H1 (cell line): Measurements from ENCODE around the gene KCNA10. TPM values are rescaled to one million over a fixed set of nuclear protein-coding genes. Genes with fewer than 3 reads are reported as not detected.

Experiments
- CTCF ChIA-PET: fragments of 300-600 bp; sonication (Branson Sonifier 250); formaldehyde crosslinking; loops from one replicate; lab custom pipeline; 2021; ENCODE audit not compliant: partially characterized antibody; lab: Charles Lee
- POLR2A ChIA-PET: fragments of 300-600 bp; sonication (Branson Sonifier 250); formaldehyde crosslinking; loops from one replicate; lab custom pipeline; 2021; ENCODE audit warnings: inconsistent platforms; ENCODE audit not compliant: partially characterized antibody; lab: Charles Lee
- DNase-seq, 2 experiments: peaks; one replicate each; pipeline versions ENCODE4 v3.0.0 to v3.0.0-alpha.2; 2010 to 2022; ENCODE audit warnings: low spot score in 2 of 2, low read depth in 1 of 2, mixed read lengths in 1 of 2
- FAIRE-seq: peaks from 2 replicates; lab custom pipeline; 2011; peaks lifted over from hg19 to GRCh38; lab: Jason Lieb, UNC
- H2AFZ ChIP-seq: 2 replicates; pipeline ENCODE4 v1.8.1; 2012; ENCODE audit warnings: low read length, inconsistent platforms
- H2AK5ac ChIP-seq: 2 replicates; pipeline ENCODE4 v1.6.1; 2013; ENCODE audit warnings: low read depth, low read length
- H2BK120ac ChIP-seq: replicated peaks from 2 replicates; pipeline ENCODE3; 2013; ENCODE audit warnings: low read depth, low read length, inconsistent platforms
- H2BK12ac ChIP-seq: 2 replicates; pipeline ENCODE4 v1.6.1; 2013; ENCODE audit warnings: low read depth, low read length
- H2BK15ac ChIP-seq: 2 replicates; pipeline ENCODE4 v1.6.1; 2013; ENCODE audit warnings: low read length
- H2BK20ac ChIP-seq: 2 replicates; pipeline ENCODE4 v1.6.1; 2013; ENCODE audit warnings: low read length
- H2BK5ac ChIP-seq: 2 replicates; pipeline ENCODE4 v1.6.1; 2013; ENCODE audit warnings: low read depth, low read length
- H3K14ac ChIP-seq: 2 replicates; pipeline ENCODE4 v1.6.1; 2013; ENCODE audit warnings: inconsistent platforms; ENCODE audit not compliant: insufficient read length
- H3K18ac ChIP-seq: 2 replicates; pipeline ENCODE4 v1.6.1; 2013; ENCODE audit warnings: low read length; ENCODE audit errors: extremely low read depth
- H3K23ac ChIP-seq: 2 replicates; pipeline ENCODE4 v1.6.1; 2013; ENCODE audit warnings: inconsistent platforms; ENCODE audit not compliant: insufficient read length
- H3K23me2 ChIP-seq: 2 replicates; pipeline ENCODE4 v1.6.1; 2013; ENCODE audit warnings: low read depth, low read length
- H3K27ac ChIP-seq: 2 replicates; pipeline ENCODE4 v1.6.1; 2011; ENCODE audit warnings: low read depth, low read length, inconsistent platforms
- H3K27me3 ChIP-seq, 4 experiments: replicated peaks in 1 of 4; 1 replicate in 1 of 4; 2 replicates in 3 of 4; pipeline versions ENCODE4 v1.6.1 to v1.8.1; 2011 to 2013; ENCODE audit warnings: low read length in 3 of 4, mild to moderate bottlenecking in 3 of 4, inconsistent platforms in 2 of 4, mixed read lengths in 2 of 4, moderate library complexity in 1 of 4; ENCODE audit not compliant: control insufficient read depth in 3 of 4, insufficient read depth in 3 of 4; ENCODE audit errors: extremely low read depth in 1 of 4
- H3K36me3 ChIP-seq, 4 experiments: 2 replicates each; pipeline versions ENCODE4 v1.6.1 to v1.8.1; 2011 to 2013; ENCODE audit warnings: mild to moderate bottlenecking in 4 of 4, low read length in 3 of 4, moderate library complexity in 2 of 4, control low read depth in 1 of 4, inconsistent platforms in 1 of 4; ENCODE audit not compliant: insufficient read depth in 4 of 4, control insufficient read depth in 2 of 4
- H3K4ac ChIP-seq: replicated peaks from 2 replicates; pipeline ENCODE3; 2013; ENCODE audit warnings: low read length, low read depth, mixed read lengths, inconsistent platforms; ENCODE audit not compliant: insufficient read length
- H3K4me1 ChIP-seq, 4 experiments: replicated peaks in 1 of 4; 1 replicate in 1 of 4; 2 replicates in 3 of 4; pipeline versions ENCODE4 v1.6.1 to v1.8.1; 2011 to 2013; ENCODE audit warnings: low read length in 3 of 4, inconsistent platforms in 2 of 4, mixed read lengths in 1 of 4; ENCODE audit not compliant: insufficient read depth in 4 of 4, control insufficient read depth in 3 of 4
- H3K4me2 ChIP-seq, 2 experiments: 2 replicates each; pipeline versions ENCODE4 v1.6.1 to v1.8.1; 2011 to 2013; ENCODE audit warnings: low read depth in 2 of 2, low read length in 2 of 2, control low read depth in 1 of 2, inconsistent platforms in 1 of 2, mild to moderate bottlenecking in 1 of 2; ENCODE audit not compliant: insufficient read depth in 1 of 2
- H3K4me3 ChIP-seq, 4 experiments: fragments of 200-600, 300-600 bp in 1 of 4; sonication (generic), shearing (Covaris generic), sonication (Bioruptor Twin) in 1 of 4; 2 replicates each; pipeline versions ENCODE4 v1.5.1 to v1.8.1; 2011 to 2016; ENCODE audit warnings: low read length in 4 of 4, low read depth in 3 of 4, control low read depth in 2 of 4, inconsistent platforms in 2 of 4, mild to moderate bottlenecking in 2 of 4, mixed read lengths in 1 of 4, moderate library complexity in 1 of 4; ENCODE audit not compliant: insufficient read depth in 2 of 4; ENCODE audit errors: extremely low read depth in 1 of 4
- H3K56ac ChIP-seq: replicated peaks from 2 replicates; pipeline ENCODE3; 2013; ENCODE audit warnings: low read depth, mild to moderate bottlenecking, mixed read lengths, low read length, inconsistent platforms; ENCODE audit not compliant: insufficient read length
- H3K79me1 ChIP-seq: 2 replicates; pipeline ENCODE4 v1.6.1; 2013; ENCODE audit warnings: low read depth, low read length, control low read depth
- H3K79me2 ChIP-seq, 2 experiments: 2 replicates each; pipeline versions ENCODE4 v1.6.1 to v1.8.1; 2012 to 2013; ENCODE audit warnings: low read length in 2 of 2, mild to moderate bottlenecking in 2 of 2, inconsistent platforms in 1 of 2; ENCODE audit not compliant: insufficient read depth in 2 of 2, control insufficient read depth in 1 of 2
- H3K9ac ChIP-seq, 4 experiments: replicated peaks in 1 of 4; 1 replicate in 1 of 4; 2 replicates in 3 of 4; pipeline versions ENCODE4 v1.6.1 to v1.8.1; 2011 to 2013; ENCODE audit warnings: low read depth in 3 of 4, low read length in 3 of 4, control low read depth in 2 of 4, mild to moderate bottlenecking in 2 of 4, moderate library complexity in 2 of 4, inconsistent platforms in 1 of 4; ENCODE audit errors: extremely low read depth in 1 of 4
- H3K9me3 ChIP-seq, 2 experiments: 2 replicates each; pipeline versions ENCODE4 v1.6.1 to v1.8.1; 2012 to 2013; ENCODE audit warnings: mild to moderate bottlenecking in 2 of 2, moderate library complexity in 2 of 2, control low read depth in 1 of 2, inconsistent platforms in 1 of 2, low read depth in 1 of 2, low read length in 1 of 2, mixed read lengths in 1 of 2; ENCODE audit not compliant: insufficient read depth in 2 of 2
- H4K20me1 ChIP-seq, 2 experiments: replicated peaks in 1 of 2; 2 replicates each; pipeline versions ENCODE3 to v1.8.1; 2011 to 2013; ENCODE audit warnings: inconsistent platforms in 2 of 2, low read length in 2 of 2, mild to moderate bottlenecking in 1 of 2; ENCODE audit not compliant: insufficient read depth in 2 of 2, control insufficient read depth in 1 of 2
- H4K5ac ChIP-seq: 2 replicates; pipeline ENCODE4 v1.6.1; 2013; ENCODE audit warnings: low read length, low read depth, mixed read lengths, inconsistent platforms; ENCODE audit not compliant: insufficient read length
- H4K8ac ChIP-seq: 2 replicates; pipeline ENCODE4 v1.8.0; 2013; ENCODE audit warnings: mild to moderate bottlenecking, moderate library complexity, low read length, inconsistent platforms; ENCODE audit not compliant: insufficient read depth; ENCODE audit errors: extremely low read depth
- H4K91ac ChIP-seq: replicated peaks from 2 replicates; pipeline ENCODE3; 2013; ENCODE audit warnings: low read length, mixed read lengths, inconsistent platforms; ENCODE audit not compliant: insufficient read length
- ATF3 ChIP-seq: IDR thresholded peaks from 2 replicates; pipeline ENCODE4 v1.6.1; 2011; ENCODE audit warnings: low read depth, mild to moderate bottlenecking, low read length; ENCODE audit not compliant: insufficient read depth
- CBX5 ChIP-seq: fragments of 300-800, 300-1000 bp; sonication (generic); IDR thresholded peaks from 2 replicates; pipeline ENCODE4 v1.7.1; 2016; ENCODE audit warnings: antibody characterized with exemption, low read length, low read depth
- CTBP2 ChIP-seq: IDR thresholded peaks from 2 replicates; pipeline ENCODE4 v1.7.0; 2011; ENCODE audit warnings: borderline replicate concordance, mild to moderate bottlenecking, moderate library complexity, mixed read lengths, low read length; ENCODE audit not compliant: insufficient read depth, insufficient read length
- EGR1 ChIP-seq: IDR thresholded peaks from 2 replicates; pipeline ENCODE4 v1.6.1; 2011; ENCODE audit warnings: low read depth, low read length, borderline replicate concordance
- EZH2 ChIP-seq: fragments of 200-600 bp; sonication (generic); IDR thresholded peaks from 2 replicates; pipeline ENCODE4 v1.7.1; 2012; ENCODE audit warnings: low read depth, mild to moderate bottlenecking, moderate library complexity, low read length, inconsistent platforms; ENCODE audit not compliant: severe bottlenecking
- GABPA ChIP-seq: IDR thresholded peaks from 2 replicates; pipeline ENCODE4 v1.6.1; 2011; ENCODE audit warnings: mild to moderate bottlenecking, low read length, moderate library complexity, borderline replicate concordance; ENCODE audit not compliant: insufficient read depth
- GTF2F1 ChIP-seq: IDR thresholded peaks from 2 replicates; pipeline ENCODE4 v1.6.1; 2012; ENCODE audit warnings: low read depth, low read length, improper control_type of control experiment, borderline replicate concordance
- KDM5A ChIP-seq: fragments of 200-600 bp; IDR thresholded peaks from 2 replicates; pipeline ENCODE4 v1.7.1; 2012; ENCODE audit warnings: mild to moderate bottlenecking, low read length, inconsistent platforms, mixed read lengths
- PHF8 ChIP-seq: fragments of 200-600 bp; sonication (generic); conservative IDR thresholded peaks from 2 replicates; pipeline ENCODE4 v1.7.1; 2012; ENCODE audit warnings: low read depth, mild to moderate bottlenecking, inconsistent platforms, low read length, moderate library complexity
- POLR2AphosphoS5 ChIP-seq: IDR thresholded peaks from 2 replicates; pipeline ENCODE4 v1.6.1; 2011; ENCODE audit warnings: low read depth, low read length
- SAP30 ChIP-seq: fragments of 300-600 bp; sonication (generic); IDR thresholded peaks from 2 replicates; pipeline ENCODE4 v1.7.1; 2012; ENCODE audit warnings: low read length, moderate library complexity, mild to moderate bottlenecking, inconsistent platforms; ENCODE audit not compliant: insufficient read depth, insufficient replicate concordance
- SIRT6 ChIP-seq: IDR thresholded peaks from one replicate; pipeline ENCODE4 v1.7.1; 2012; ENCODE audit warnings: low read length, inconsistent platforms
- SP2 ChIP-seq: IDR thresholded peaks from 2 replicates; pipeline ENCODE4 v1.6.1; 2012; ENCODE audit warnings: mild to moderate bottlenecking, low read length, inconsistent platforms
- WGBS, 2 experiments: shearing (Covaris generic) in 1 of 2; methylation state at CpG; one replicate each; pipeline versions ENCODE4 v1.1.6 to v1.1.7; 2013 to 2015; ENCODE audit warnings: low lambda C conversion rate in 2 of 2, mixed read lengths in 2 of 2, inconsistent platforms in 1 of 2, low coverage in 1 of 2, missing lambda C conversion rate in 1 of 2; ENCODE audit not compliant: insufficient replicate concordance in 2 of 2, insufficient coverage in 1 of 2, insufficient read length in 1 of 2; ENCODE audit errors: extremely low coverage in 1 of 2, missing lambda C conversion rate in 1 of 2; 5-methylcytosine and 5-hydroxymethylcytosine counted together
- polyA plus RNA-seq, 7 experiments: library from polyadenylated mRNA; depleted of rRNA in 3 of 7; stranded (reverse) in 5 of 7; unstranded in 2 of 7; fragments of >200 nt in 5 of 7; fragments of 200-250 nt in 2 of 7; gene quantifications; 1 replicate in 5 of 7; 2 replicates in 1 of 7; 4 replicates in 1 of 7; pipeline versions ENCODE4 v1.2.1 to v1.2.3, GENCODE V29; 2011 to 2013; ENCODE audit warnings: missing spikeins in 2 of 7, mixed read lengths in 2 of 7
- total RNA-seq: library from RNA; stranded (reverse); fragmentation: NEBNext Ultra II Directional; extraction: Animal tissue kit (Norgen Biotek cat#: 25700); gene quantifications from 2 replicates; pipeline ENCODE4 v1.2.1, GENCODE V29; 2021

The KCNA10 gene
- total and polyA plus RNA-seq, 2 of the 8 experiments (the other 6 are each of a cell fraction or from before 2014, with no cell fraction given): not detected

GRCh38 chr1:110494036-110494435 lies 24.9 kb downstream of the KCNA10 start:
- Histone ChIP-seq H3K79me1 (no peaks in the 10 kb centered on the region), H2BK120ac (no peak overlapping the region), H3K4me1 (peaks cover 6 to 14% (median 10%) of the 10 kb centered on the region in 4 experiments; a peak in 6 of 7 replicates), H3K23me2 (no peaks in the 10 kb centered on the region), H4K8ac (no peak overlapping the region), H2BK12ac (peak overlapping the region; percentile 78; the same call in 1 of the 2 replicates), H4K20me1 (no peaks in the 10 kb centered on the region), H3K4me2 (peak overlapping the region in 1 of 2 experiments; percentile 34; a peak in 1 of 4 replicates), H3K9ac (no peak overlapping the region), H2AFZ (no peak overlapping the region), H3K9me3 (no peaks in the 10 kb centered on the region), H4K91ac (no peak overlapping the region), H3K4me3 (no peak overlapping the region), H2BK5ac (peak overlapping the region; percentile 77; the same call in 1 of the 2 replicates), H3K27ac (no peak overlapping the region), H3K23ac (no peak overlapping the region), H4K5ac (no peak overlapping the region), H3K56ac (no peak overlapping the region), H2BK15ac (peak overlapping the region; percentile 83; the same call in 1 of the 2 replicates), H3K79me2 (no peaks in the 10 kb centered on the region), H2BK20ac (peak overlapping the region; percentile 67; the same call in 1 of the 2 replicates), H3K27me3 (no peaks in the 10 kb centered on the region), H2AK5ac (no peak overlapping the region), H3K18ac (peak overlapping the region; percentile 24; the same call in 1 of the 2 replicates), H3K36me3 (no peaks in the 10 kb centered on the region), H3K4ac (no peak overlapping the region), H3K14ac (no peak overlapping the region)
- FAIRE-seq: no peak
- no peak for DNase-seq
- 82% methylated on average over 5 of the region's 5 CpGs; no CpG with 5 or more reads in 1 of the 2 experiments for WGBS, 2 experiments
- POLR2A ChIA-PET: no interaction called here
- CTCF ChIA-PET: interaction anchor here (1.2 to 7.4 kb wide), 6 partner anchors 11 to 291 kb away, joined by 3 to 243 read pairs (median 28); no protein-coding TSS in a partner anchor
- no peak for TF ChIP-seq EZH2
- no peak for TF ChIP-seq GABPA
- no peak for TF ChIP-seq PHF8
- no peak for TF ChIP-seq SAP30
- no peak for TF ChIP-seq CTBP2
- no peak for TF ChIP-seq KDM5A
- no peak for TF ChIP-seq SIRT6
- TF ChIP-seq ATF3: no peak
- no peak for TF ChIP-seq POLR2AphosphoS5
- no peak for TF ChIP-seq GTF2F1
- TF ChIP-seq CBX5: no peak
- no peak for TF ChIP-seq EGR1
- no peak for TF ChIP-seq SP2
